Upper lobe of left lung (tissue), 6 donors: ENCODE measurements around the gene ARHGEF3. TPM values are rescaled to one million over a fixed set of nuclear protein-coding genes. Genes with fewer than 3 reads are reported as not detected.

Experiments
- ATAC-seq, 2 donors: fragments of 200-7000 bp; cut with Tn5 transposase; one replicate each; pipeline ENCODE4 v1.9.1; 2022; ENCODE audit warnings: mild to moderate bottlenecking in 2 of 2, moderate library complexity in 2 of 2; ENCODE audit not compliant: low FRiP score in 2 of 2
- DNase-seq, 2 donors: peaks; one replicate each; pipeline ENCODE4 v3.0.0-alpha.2; 2019 to 2020
- H3K27ac ChIP-seq, 4 donors: fragments of 200-600 bp; sonication (generic); one replicate each; pipeline ENCODE4 v1.5.1; 2016 to 2019
- H3K27me3 ChIP-seq, 4 donors: fragments of 200-600 bp; sonication (generic); one replicate each; pipeline ENCODE4 v1.5.1; 2017 to 2019
- H3K36me3 ChIP-seq, 4 donors: fragments of 200-600 bp; sonication (generic); one replicate each; pipeline ENCODE4 v1.5.1; 2016 to 2019
- H3K4me1 ChIP-seq, 4 donors: fragments of 200-600 bp; sonication (generic); one replicate each; pipeline ENCODE4 v1.5.1; 2018 to 2019
- H3K4me3 ChIP-seq, 4 donors: fragments of 200-600 bp; sonication (generic); one replicate each; pipeline ENCODE4 v1.5.1; 2017 to 2019; ENCODE audit warnings: mild to moderate bottlenecking in 2 of 4, moderate library complexity in 1 of 4
- H3K9me3 ChIP-seq, 4 donors: fragments of 200-600 bp; sonication (generic); one replicate each; pipeline ENCODE4 v1.5.1; 2018 to 2019
- EP300 ChIP-seq, 4 donors: sonication (generic); formaldehyde crosslinking; IDR thresholded peaks; one replicate each; pipeline ENCODE4 v1.5.1; 2017; ENCODE audit warnings: antibody characterized with exemption in 4 of 4, control low read depth in 2 of 4
- POLR2A ChIP-seq, 4 donors: fragments of 450-650 bp; IDR thresholded peaks; one replicate each; pipeline ENCODE4 v1.5.1; 2016 to 2017; ENCODE audit warnings: antibody characterized with exemption in 4 of 4, mild to moderate bottlenecking in 2 of 4
- POLR2AphosphoS5 ChIP-seq, 2 donors: sonication (generic); formaldehyde crosslinking; IDR thresholded peaks; one replicate each; pipeline ENCODE4 v1.5.1; 2017; ENCODE audit warnings: antibody characterized with exemption in 2 of 2
- whole genome bisulfite sequencing, 2 donors: methylation state at CpG; one replicate each; pipeline ENCODE4 v1.1.5; 2017 to 2018; 5-methylcytosine and 5-hydroxymethylcytosine counted together
- total RNA-seq, 6 donors: library from RNA; depleted of rRNA in 4 of 6; stranded (reverse); fragments of >200 nt in 4 of 6; gene quantifications; one replicate each; pipeline versions ENCODE4 v1.1.0 to v1.2.1, GENCODE V29; 2016 to 2021
- TF ChIP-seq, protein P1 (sequence below), 6 experiments: fragments of 450-650 bp in 4 of 6; fragments of 200-600 bp in 2 of 6; sonication (generic) in 2 of 6; IDR thresholded peaks; one replicate each; pipeline ENCODE4 v1.5.1; 2016 to 2019; ENCODE audit warnings: antibody characterized with exemption in 6 of 6
- donor health status: DM: no; HTN: no; CAD: no; lungs with moderate emphysema.
- donor health status: DM: no; HTN: yes; CAD: no; lungs with severe emphysema.

ARHGEF3 gene
- total RNA-seq, 6 donors from 2014 or later: 26.6 to 38.9 (median 30.0) TPM

DNA sequence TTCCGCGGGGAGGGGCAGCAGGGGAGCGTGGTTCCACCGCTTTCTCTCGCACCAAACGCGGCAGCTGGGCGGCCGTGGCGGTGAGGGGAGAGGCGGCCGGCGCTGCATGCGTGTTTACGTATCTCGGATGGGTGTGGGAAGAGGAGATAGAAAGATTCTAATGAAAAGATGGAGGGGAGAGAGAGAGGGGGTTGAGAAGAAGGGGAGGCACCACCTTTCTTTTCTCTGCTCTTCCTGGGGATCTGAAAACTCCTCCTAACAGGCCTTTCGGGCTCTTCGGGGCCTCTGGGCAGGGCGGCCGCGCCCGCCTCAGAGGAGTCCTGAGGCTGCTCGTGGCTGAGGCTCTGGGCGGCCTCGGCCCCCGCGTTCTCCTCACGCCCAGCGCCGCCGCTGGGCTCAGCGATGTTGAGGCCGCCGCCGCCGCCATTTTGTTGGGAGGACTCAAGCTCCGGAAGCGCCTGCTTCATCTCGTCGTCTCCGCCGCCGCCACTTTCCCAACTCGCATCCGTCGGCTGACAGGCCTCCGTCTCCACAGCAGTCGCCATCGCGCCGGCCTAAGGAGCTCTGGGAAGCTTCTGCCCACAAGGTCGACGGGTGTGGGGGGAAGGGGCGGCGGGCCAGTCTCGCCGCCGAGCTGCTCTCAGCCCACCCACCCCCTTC lies 119.2 kb downstream of the ARHGEF3 start:
- Histone ChIP-seq H3K9me3 (peaks cover 0 to 4% (median 0%) of the 10 kb centered on the region in 4 donors), H3K27ac (peak overlapping the region; percentile 94 to 100 (median 99)), H3K4me1 (peaks cover 10 to 32% (median 25%) of the 10 kb centered on the region in 4 donors), H3K36me3 (peaks cover 0 to 4% (median 0%) of the 10 kb centered on the region in 4 donors), H3K4me3 (peak overlapping the region; percentile 54 to 80 (median 76)), H3K27me3 (no peaks in the 10 kb centered on the region)
- peak in 1 of 4 donors; percentile 8 for TF ChIP-seq EP300 (IDR thresholded peaks at IDR 0.05)
- peak in 3 of 4 donors; percentile 24 to 58 (median 35) for TF ChIP-seq POLR2A (IDR thresholded peaks at IDR 0.05)
- peak; percentile 72 to 82 for TF ChIP-seq POLR2AphosphoS5 (IDR thresholded peaks at IDR 0.05)
- TF ChIP-seq, protein P1, sequence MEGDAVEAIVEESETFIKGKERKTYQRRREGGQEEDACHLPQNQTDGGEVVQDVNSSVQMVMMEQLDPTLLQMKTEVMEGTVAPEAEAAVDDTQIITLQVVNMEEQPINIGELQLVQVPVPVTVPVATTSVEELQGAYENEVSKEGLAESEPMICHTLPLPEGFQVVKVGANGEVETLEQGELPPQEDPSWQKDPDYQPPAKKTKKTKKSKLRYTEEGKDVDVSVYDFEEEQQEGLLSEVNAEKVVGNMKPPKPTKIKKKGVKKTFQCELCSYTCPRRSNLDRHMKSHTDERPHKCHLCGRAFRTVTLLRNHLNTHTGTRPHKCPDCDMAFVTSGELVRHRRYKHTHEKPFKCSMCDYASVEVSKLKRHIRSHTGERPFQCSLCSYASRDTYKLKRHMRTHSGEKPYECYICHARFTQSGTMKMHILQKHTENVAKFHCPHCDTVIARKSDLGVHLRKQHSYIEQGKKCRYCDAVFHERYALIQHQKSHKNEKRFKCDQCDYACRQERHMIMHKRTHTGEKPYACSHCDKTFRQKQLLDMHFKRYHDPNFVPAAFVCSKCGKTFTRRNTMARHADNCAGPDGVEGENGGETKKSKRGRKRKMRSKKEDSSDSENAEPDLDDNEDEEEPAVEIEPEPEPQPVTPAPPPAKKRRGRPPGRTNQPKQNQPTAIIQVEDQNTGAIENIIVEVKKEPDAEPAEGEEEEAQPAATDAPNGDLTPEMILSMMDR (IDR thresholded peaks at IDR 0.05): peak in 1 of 6 experiments; percentile 22
- ATAC-seq: peak; percentile 91 to 93
- peak; percentile 79 to 95 for DNase-seq
- WGBS, 2 donors: 0% methylated on average over 15 to 55 of the region's 58 CpGs

DNA sequence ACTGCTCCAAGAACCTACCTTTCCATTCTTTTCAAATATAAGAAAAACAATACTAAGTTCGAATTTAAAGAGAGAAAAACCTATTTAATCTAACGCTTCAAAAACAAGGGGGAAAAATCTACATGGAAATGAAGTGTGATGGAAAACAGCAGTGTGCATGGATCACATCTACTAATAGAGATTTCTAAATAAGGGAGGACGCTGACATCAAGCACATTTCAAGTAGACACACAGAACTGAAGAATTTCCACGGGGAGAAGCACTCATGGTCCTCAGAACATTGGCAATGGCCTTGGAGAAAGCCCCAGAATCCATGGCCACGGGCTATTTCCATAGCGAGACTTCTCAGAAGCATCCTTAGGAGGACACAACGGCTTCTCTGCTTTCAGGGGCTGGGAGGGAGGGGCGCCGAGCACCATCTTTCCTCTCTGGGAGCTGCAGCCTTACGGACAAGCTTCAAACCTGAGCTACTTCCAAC lies 119.7 kb downstream of the ARHGEF3 start:
- Histone ChIP-seq H3K4me1 (peaks cover 10 to 32% (median 25%) of the 10 kb centered on the region in 4 donors), H3K4me3 (peak overlapping the region; percentile 54 to 80 (median 76)), H3K27ac (peak overlapping the region; percentile 94 to 100 (median 99)), H3K9me3 (peaks cover 0 to 4% (median 0%) of the 10 kb centered on the region in 4 donors), H3K27me3 (no peaks in the 10 kb centered on the region), H3K36me3 (peaks cover 0 to 4% (median 0%) of the 10 kb centered on the region in 4 donors)
- TF ChIP-seq, protein P1 (IDR thresholded peaks at IDR 0.05): no peak
- TF ChIP-seq EP300 (IDR thresholded peaks at IDR 0.05) (no peak), POLR2A (IDR thresholded peaks at IDR 0.05) (no peak), POLR2AphosphoS5 (IDR thresholded peaks at IDR 0.05) (no peak)
- ATAC-seq (no peak), DNase-seq (no peak)
- 25 to 26% methylated on average over 6 to 10 of the region's 10 CpGs for WGBS, 2 donors

DNA sequence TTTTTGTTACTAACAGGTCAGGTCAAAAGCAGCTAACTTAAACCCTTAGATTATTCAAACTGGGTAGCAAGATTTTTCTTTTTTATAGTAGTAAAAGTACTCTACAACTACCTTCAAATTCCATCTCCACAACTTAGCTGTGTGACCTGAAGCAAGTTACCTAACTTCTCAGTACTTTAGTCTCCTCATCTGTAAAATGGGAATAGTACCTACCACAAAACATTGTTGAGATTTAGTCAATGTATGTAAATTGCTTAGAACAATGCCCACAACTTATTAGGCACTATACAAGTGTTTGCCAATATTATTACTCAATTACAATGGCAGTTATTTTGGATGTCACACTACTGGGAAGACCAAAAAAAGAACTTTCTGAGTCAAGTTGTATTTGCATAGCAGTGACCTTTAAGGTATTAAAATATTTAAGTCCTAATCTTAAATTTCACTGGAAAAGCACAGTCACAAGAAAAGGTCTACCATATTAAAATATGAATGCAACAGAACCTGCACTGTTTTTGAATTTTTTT lies 121.6 kb downstream of the ARHGEF3 start:
- TF ChIP-seq POLR2AphosphoS5 (IDR thresholded peaks at IDR 0.05) (no peak), EP300 (IDR thresholded peaks at IDR 0.05) (no peak), POLR2A (IDR thresholded peaks at IDR 0.05) (no peak)
- TF ChIP-seq, protein P1 (IDR thresholded peaks at IDR 0.05): no peak
- Histone ChIP-seq H3K27me3 (no peaks in the 10 kb centered on the region), H3K4me3 (no peak overlapping the region), H3K9me3 (peaks cover 0 to 4% (median 0%) of the 10 kb centered on the region in 4 donors), H3K4me1 (peaks cover 10 to 32% (median 25%) of the 10 kb centered on the region in 4 donors), H3K27ac (no peak overlapping the region), H3K36me3 (peaks cover 0 to 4% (median 0%) of the 10 kb centered on the region in 4 donors)
- ATAC-seq: no peak
- no peak for DNase-seq

Other genes with a start within 250 kb of the ARHGEF3 start
- gene CCDC66, start 244.8 kb downstream of the ARHGEF3 start, total RNA-seq: 10 to 100 TPM; 19.8 to 78.2 (median 27.3) TPM
- 100 to 1,000 TPM in 1 of 6 donors, 10 to 100 TPM in 5; 29.4 to 113 (median 54.9) TPM for gene TASOR, start 118.7 kb downstream of the ARHGEF3 start, total RNA-seq